SK-N-SH (cell line): Measurements from ENCODE around the gene PANK4.

Experiments used
- EZH2phosphoT487 ChIP-seq: fragments of 200-600 bp; sonication (generic); IDR thresholded peaks from 2 replicates; pipeline ENCODE4 v1.6.1; 2017; ENCODE audit warnings: low read depth, mixed run types, mild to moderate bottlenecking, antibody characterized with exemption, moderate library complexity, borderline replicate concordance
- FOXM1 ChIP-seq: IDR thresholded peaks from 2 replicates; pipeline ENCODE4 v1.4.0; 2012; ENCODE audit warnings: low read depth, mild to moderate bottlenecking
- JUND ChIP-seq: IDR thresholded peaks from 2 replicates; pipeline ENCODE4 v1.4.0; 2012
- NFIC ChIP-seq: IDR thresholded peaks from 2 replicates; pipeline ENCODE4 v1.4.0; 2012; ENCODE audit warnings: borderline replicate concordance
- NRF1 ChIP-seq: IDR thresholded peaks from 2 replicates; pipeline ENCODE4 v1.6.1; 2012; ENCODE audit warnings: low read depth, mild to moderate bottlenecking, low read length
- POLR2AphosphoS5 ChIP-seq: IDR thresholded peaks from 2 replicates; pipeline ENCODE4 v1.6.1; 2012; ENCODE audit warnings: low read depth, low read length
- RCOR1 ChIP-seq: fragments of 150-350 bp; IDR thresholded peaks from 2 replicates; pipeline ENCODE4 v1.6.1; 2017; ENCODE audit warnings: antibody characterized with exemption, low read length
- SMC3 ChIP-seq: IDR thresholded peaks from 2 replicates; pipeline ENCODE4 v1.6.1; 2012; ENCODE audit warnings: low read depth, low read length, improper control_type of control experiment
- TCF12 ChIP-seq: IDR thresholded peaks from 2 replicates; pipeline ENCODE4 v1.4.0; 2012
- YY1 ChIP-seq: IDR thresholded peaks from 2 replicates; pipeline ENCODE4 v1.4.0; 2012; ENCODE audit warnings: low read depth, mild to moderate bottlenecking
- TF ChIP-seq, protein P1 (sequence below): fragments of 200-600 bp; sonication (generic); IDR thresholded peaks from 2 replicates; pipeline ENCODE4 v1.6.1; 2017; ENCODE audit warnings: antibody characterized with exemption, mild to moderate bottlenecking, moderate library complexity
- TF ChIP-seq, protein P2 (sequence below): IDR thresholded peaks from 2 replicates; pipeline ENCODE4 v1.4.0; 2012; ENCODE audit warnings: low read depth, borderline replicate concordance

DNA sequence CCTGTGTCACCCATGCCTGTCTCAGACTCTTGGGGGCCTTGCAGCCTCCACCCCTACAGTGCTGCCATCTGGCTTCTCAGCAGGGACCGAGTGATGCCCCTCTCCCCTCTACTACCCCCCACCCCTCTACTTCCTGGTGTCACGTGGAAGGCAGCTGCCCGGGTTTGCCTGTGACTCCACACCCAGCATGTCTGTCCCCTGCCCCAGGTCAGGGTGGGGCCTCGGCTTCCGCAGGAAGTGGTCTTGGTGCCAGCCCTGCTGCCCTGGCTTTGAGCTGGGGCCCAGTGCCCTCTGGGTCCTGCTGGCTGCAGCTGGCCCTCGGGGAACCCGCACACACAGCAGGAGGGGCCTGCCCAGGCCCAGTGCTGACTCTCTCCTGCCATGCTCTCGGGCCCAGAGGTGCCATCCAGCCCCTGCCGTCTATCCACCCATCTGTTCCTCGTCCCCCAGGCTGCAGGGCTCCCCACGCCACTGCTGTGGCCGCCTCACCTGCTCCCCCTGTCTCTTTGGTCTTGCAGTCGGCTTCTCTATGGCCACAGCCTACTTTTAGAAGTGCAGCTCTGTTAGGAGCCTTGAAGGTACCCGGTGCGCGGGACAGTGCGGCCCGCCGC is 26.3 kb downstream of the PANK4 start:
- TF ChIP-seq JUND (no peak), EZH2phosphoT487 (no peak), SMC3 (no peak), POLR2AphosphoS5 (no peak), YY1 (no peak), NRF1 (no peak), NFIC (no peak), TCF12 (no peak), FOXM1 (no peak), RCOR1 (no peak)
- TF ChIP-seq, protein P1, sequence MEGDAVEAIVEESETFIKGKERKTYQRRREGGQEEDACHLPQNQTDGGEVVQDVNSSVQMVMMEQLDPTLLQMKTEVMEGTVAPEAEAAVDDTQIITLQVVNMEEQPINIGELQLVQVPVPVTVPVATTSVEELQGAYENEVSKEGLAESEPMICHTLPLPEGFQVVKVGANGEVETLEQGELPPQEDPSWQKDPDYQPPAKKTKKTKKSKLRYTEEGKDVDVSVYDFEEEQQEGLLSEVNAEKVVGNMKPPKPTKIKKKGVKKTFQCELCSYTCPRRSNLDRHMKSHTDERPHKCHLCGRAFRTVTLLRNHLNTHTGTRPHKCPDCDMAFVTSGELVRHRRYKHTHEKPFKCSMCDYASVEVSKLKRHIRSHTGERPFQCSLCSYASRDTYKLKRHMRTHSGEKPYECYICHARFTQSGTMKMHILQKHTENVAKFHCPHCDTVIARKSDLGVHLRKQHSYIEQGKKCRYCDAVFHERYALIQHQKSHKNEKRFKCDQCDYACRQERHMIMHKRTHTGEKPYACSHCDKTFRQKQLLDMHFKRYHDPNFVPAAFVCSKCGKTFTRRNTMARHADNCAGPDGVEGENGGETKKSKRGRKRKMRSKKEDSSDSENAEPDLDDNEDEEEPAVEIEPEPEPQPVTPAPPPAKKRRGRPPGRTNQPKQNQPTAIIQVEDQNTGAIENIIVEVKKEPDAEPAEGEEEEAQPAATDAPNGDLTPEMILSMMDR: no peak
- TF ChIP-seq, protein P2, sequence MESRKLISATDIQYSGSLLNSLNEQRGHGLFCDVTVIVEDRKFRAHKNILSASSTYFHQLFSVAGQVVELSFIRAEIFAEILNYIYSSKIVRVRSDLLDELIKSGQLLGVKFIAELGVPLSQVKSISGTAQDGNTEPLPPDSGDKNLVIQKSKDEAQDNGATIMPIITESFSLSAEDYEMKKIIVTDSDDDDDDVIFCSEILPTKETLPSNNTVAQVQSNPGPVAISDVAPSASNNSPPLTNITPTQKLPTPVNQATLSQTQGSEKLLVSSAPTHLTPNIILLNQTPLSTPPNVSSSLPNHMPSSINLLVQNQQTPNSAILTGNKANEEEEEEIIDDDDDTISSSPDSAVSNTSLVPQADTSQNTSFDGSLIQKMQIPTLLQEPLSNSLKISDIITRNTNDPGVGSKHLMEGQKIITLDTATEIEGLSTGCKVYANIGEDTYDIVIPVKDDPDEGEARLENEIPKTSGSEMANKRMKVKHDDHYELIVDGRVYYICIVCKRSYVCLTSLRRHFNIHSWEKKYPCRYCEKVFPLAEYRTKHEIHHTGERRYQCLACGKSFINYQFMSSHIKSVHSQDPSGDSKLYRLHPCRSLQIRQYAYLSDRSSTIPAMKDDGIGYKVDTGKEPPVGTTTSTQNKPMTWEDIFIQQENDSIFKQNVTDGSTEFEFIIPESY: no peak
